ENCODE data around the gene MAN1B1. TPM values are rescaled to one million over a fixed set of nuclear protein-coding genes. Genes with fewer than 3 reads are reported as not detected.

The MAN1B1 gene
- total and polyA plus RNA-seq, 2 of the 8 experiments (the other 6 are each of a cell fraction or from before 2014, with no cell fraction given), result 33.7 to 36.3 TPM

- H3K36me3 ChIP-seq (ENCODE audit: control insufficient read depth in 2 of 4, insufficient read depth in 4 of 4, low read length in 3 of 4), result no peaks in the 10 kb centered on the region; a peak in 1 of 8 replicates
- H4K5ac ChIP-seq (ENCODE audit: insufficient read length, low read depth, low read length), result no peak overlapping the region
- H3K27me3 ChIP-seq (replicated peaks in 1 of 4; ENCODE audit: control insufficient read depth in 3 of 4, extremely low read depth in 1 of 4, insufficient read depth in 3 of 4, low read length in 3 of 4), result peaks cover 0 to 4% (median 3%) of the 10 kb centered on the region in 4 experiments; a peak in 4 of 7 replicates
- H2BK15ac ChIP-seq (ENCODE audit: low read length), result no peak overlapping the region
- H3K4ac ChIP-seq (replicated peaks; ENCODE audit: insufficient read length, low read depth, low read length), result no peak overlapping the region
- no peak overlapping the region for H3K14ac ChIP-seq (ENCODE audit: insufficient read length)
- peaks cover 3 to 17% of the 10 kb centered on the region in 2 experiments for H4K20me1 ChIP-seq (replicated peaks in 1 of 2; ENCODE audit: control insufficient read depth in 1 of 2, insufficient read depth in 2 of 2, low read length in 2 of 2)
- H2AFZ ChIP-seq (ENCODE audit: low read length), result no peak overlapping the region
- peak overlapping the region; percentile 54 for H4K91ac ChIP-seq (replicated peaks; ENCODE audit: insufficient read length, low read length)
- H3K27ac ChIP-seq (ENCODE audit: low read depth, low read length), result no peak overlapping the region
- no peak overlapping the region for H3K56ac ChIP-seq (replicated peaks; ENCODE audit: insufficient read length, low read depth, low read length)
- peaks cover 0 to 7% of the 10 kb centered on the region in 2 experiments; a peak in 3 of 4 replicates for H3K9me3 ChIP-seq (ENCODE audit: insufficient read depth in 2 of 2, low read depth in 1 of 2, low read length in 1 of 2)
- DNase-seq (ENCODE audit: low read depth in 1 of 2, low spot score in 2 of 2) (no peak), FAIRE-seq (no peak)
- 86% methylated on average over 19 of the region's 19 CpGs; no CpG with 5 or more reads in 1 of the 2 experiments for WGBS, 2 experiments (ENCODE audit: extremely low coverage in 1 of 2, insufficient coverage in 1 of 2, insufficient read length in 1 of 2, insufficient replicate concordance in 2 of 2, low coverage in 1 of 2, low lambda C conversion rate in 2 of 2, missing lambda C conversion rate in 1 of 2)
- H2BK12ac ChIP-seq (ENCODE audit: low read depth, low read length), result no peak overlapping the region; the same call in 1 of the 2 replicates
- no peak overlapping the region for H3K23ac ChIP-seq (ENCODE audit: insufficient read length)
- H4K8ac ChIP-seq (ENCODE audit: extremely low read depth, insufficient read depth, low read length), result peak overlapping the region; percentile 2; the same call in 1 of the 2 replicates
- no peak overlapping the region for H3K4me3 ChIP-seq (ENCODE audit: extremely low read depth in 1 of 4, insufficient read depth in 2 of 4, low read depth in 3 of 4, low read length in 4 of 4)
- H3K4me2 ChIP-seq (ENCODE audit: insufficient read depth in 1 of 2, low read depth in 2 of 2, low read length in 2 of 2), result no peak overlapping the region
- H3K4me1 ChIP-seq (replicated peaks in 1 of 4; ENCODE audit: control insufficient read depth in 3 of 4, insufficient read depth in 4 of 4, low read length in 3 of 4), result peaks cover 0 to 9% (median 0%) of the 10 kb centered on the region in 4 experiments; a peak in 1 of 7 replicates
- H3K18ac ChIP-seq (ENCODE audit: extremely low read depth, low read length), result no peak overlapping the region
- ChIA-PET POLR2A (ENCODE audit: partially characterized antibody) (interaction anchor here (0.6 to 1.2 kb wide), 5 partner anchors 14 to 75 kb away, joined by 3 to 4 read pairs (median 4); no protein-coding TSS in a partner anchor), CTCF (ENCODE audit: partially characterized antibody) (interaction anchor here (0.6 to 3.6 kb wide), 10 partner anchors 9 to 136 kb away, joined by 3 to 24 read pairs (median 4); partner anchors contain the start of gene GRIN1)
- no peak overlapping the region; the same call in 1 of the 2 replicates for H2AK5ac ChIP-seq (ENCODE audit: low read depth, low read length)
- H3K79me2 ChIP-seq (ENCODE audit: control insufficient read depth in 1 of 2, insufficient read depth in 2 of 2, low read length in 2 of 2), result no peaks in the 10 kb centered on the region; a peak in 1 of 4 replicates
- no peak overlapping the region for H3K9ac ChIP-seq (replicated peaks in 1 of 4; ENCODE audit: extremely low read depth in 1 of 4, low read depth in 3 of 4, low read length in 3 of 4)
- no peak for TF ChIP-seq HDAC6 (IDR thresholded peaks at IDR 0.05; ENCODE audit: low read depth, low read length)
- no peak for TF ChIP-seq CEBPB (IDR thresholded peaks at IDR 0.05; ENCODE audit: low read depth, low read length)
- no peak for TF ChIP-seq BACH1 (IDR thresholded peaks at IDR 0.05; ENCODE audit: low read length)
- no peak for TF ChIP-seq SP2 (IDR thresholded peaks at IDR 0.05; ENCODE audit: low read length)
- no peak for TF ChIP-seq CTCF (IDR thresholded peaks at IDR 0.05; ENCODE audit: control extremely low read depth in 1 of 3, insufficient read depth in 1 of 3, low read depth in 1 of 3, low read length in 3 of 3)
- TF ChIP-seq SIRT6 (IDR thresholded peaks at IDR 0.05; ENCODE audit: low read length), result no peak
- H3K79me1 ChIP-seq (ENCODE audit: low read depth, low read length), result no peaks in the 10 kb centered on the region
- H2BK120ac ChIP-seq (replicated peaks; ENCODE audit: low read depth, low read length), result no peak overlapping the region
- no peak overlapping the region for H2BK5ac ChIP-seq (ENCODE audit: low read depth, low read length)
- peaks cover 2% of the 10 kb centered on the region; the same call in 1 of the 2 replicates for H3K23me2 ChIP-seq (ENCODE audit: low read depth, low read length)
- H2BK20ac ChIP-seq (ENCODE audit: low read length), result no peak overlapping the region
Observed at GRCh38 chr9:137148661-137149060, 61.9 kb downstream of the MAN1B1 start.
